ENCODE measurements around the gene ARL6.

DNA sequence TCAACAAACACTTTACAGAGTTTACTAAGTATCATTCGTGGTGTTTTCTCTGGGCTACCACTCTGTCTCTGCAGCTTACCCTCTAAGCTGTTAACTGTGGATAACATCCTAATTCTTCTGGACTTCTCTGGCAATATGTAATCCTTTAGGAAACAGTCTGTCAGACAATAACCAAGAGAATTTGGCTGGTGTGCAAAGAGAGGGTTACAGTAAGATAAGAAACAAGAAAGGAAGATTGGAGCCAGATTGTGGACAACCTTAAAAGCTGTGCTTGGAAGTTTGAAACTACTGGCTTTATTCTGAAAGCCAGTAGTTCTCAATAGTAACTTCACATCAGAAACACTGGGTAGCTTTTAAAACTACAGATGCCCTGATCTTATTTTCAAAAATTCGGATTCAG is 778 bp downstream of the ARL6 start:
- TF ChIP-seq CTCF (IDR thresholded peaks at IDR 0.05), result no peak
- no peak for TF ChIP-seq POLR2A (IDR thresholded peaks at IDR 0.05)
